SU-DHL-6 (cell line): ENCODE results near the gene VPS35.

ENCODE experiments used
- H2AFZ ChIP-seq: fragments of 200-600 bp; sonication (generic); 2 replicates; pipeline ENCODE4 v1.6.1; 2014; ENCODE audit warnings: low read depth, mild to moderate bottlenecking, moderate library complexity, mixed read lengths, antibody characterized with exemption, low read length; ENCODE audit not compliant: severe bottlenecking
- H3F3A ChIP-seq: fragments of 200-600 bp; shearing (Covaris generic); 2 replicates; pipeline ENCODE4 v1.6.0; 2016; ENCODE audit warnings: antibody characterized with exemption, mild to moderate bottlenecking; ENCODE audit not compliant: insufficient read depth
- H3K27ac ChIP-seq: fragments of 200-600 bp; sonication (generic); 2 replicates; pipeline ENCODE4 v1.5.1; 2016; ENCODE audit warnings: low read depth, mild to moderate bottlenecking, low read length, moderate library complexity, mixed read lengths
- H3K27me3 ChIP-seq: fragments of 200-600 bp; sonication (generic), shearing (Covaris generic); 2 replicates; pipeline ENCODE4 v1.6.0; 2014; ENCODE audit warnings: mild to moderate bottlenecking, low read length
- H3K36me3 ChIP-seq: fragments of 200-600 bp; sonication (generic); 2 replicates; pipeline ENCODE4 v1.6.1; 2014; ENCODE audit warnings: mild to moderate bottlenecking, low read length, mixed read lengths
- H3K4me2 ChIP-seq: fragments of 300-600, 200-600 bp; shearing (Covaris generic), sonication (generic); 2 replicates; pipeline ENCODE4 v1.6.0; 2014; ENCODE audit warnings: low read length, low read depth, mild to moderate bottlenecking; ENCODE audit not compliant: poor library complexity, severe bottlenecking
- H3K4me3 ChIP-seq: fragments of 200-600 bp; sonication (generic); 2 replicates; pipeline ENCODE4 v1.5.1; 2014; ENCODE audit warnings: antibody characterized with exemption, low read length, mild to moderate bottlenecking, mixed read lengths; ENCODE audit not compliant: insufficient read depth, poor library complexity, severe bottlenecking
- H3K79me2 ChIP-seq: fragments of 200-600 bp; sonication (generic); 2 replicates; pipeline ENCODE4 v1.6.1; 2014; ENCODE audit warnings: mild to moderate bottlenecking, low read length, moderate library complexity; ENCODE audit not compliant: insufficient read depth
- H3K9ac ChIP-seq: fragments of 200-600 bp; sonication (generic); 2 replicates; pipeline ENCODE4 v1.7.0; 2014; ENCODE audit warnings: mild to moderate bottlenecking, low read length
- H3K9me2 ChIP-seq: fragments of 200-600 bp; sonication (generic); replicated peaks from 2 replicates; pipeline ENCODE4 v1.6.1; 2014; ENCODE audit warnings: low read length; ENCODE audit not compliant: insufficient read depth
- H3K9me3 ChIP-seq: fragments of 200-600 bp; sonication (generic); 2 replicates; pipeline ENCODE4 v1.6.1; 2014; ENCODE audit warnings: low read length, mixed read lengths; ENCODE audit not compliant: insufficient read depth
- H4K20me1 ChIP-seq: fragments of 200-600 bp; sonication (generic); 2 replicates; pipeline ENCODE4 v1.6.1; 2014; ENCODE audit warnings: low read depth, mild to moderate bottlenecking, antibody characterized with exemption, low read length, moderate library complexity, mixed read lengths
- EZH2phosphoT487 ChIP-seq: fragments of 200-600 bp; sonication (generic), shearing (Covaris generic); conservative IDR thresholded peaks from 2 replicates; pipeline ENCODE4 v1.6.1; 2018; ENCODE audit warnings: mild to moderate bottlenecking, antibody characterized with exemption, low read length, moderate library complexity, mixed read lengths
- TF ChIP-seq, protein P1 (sequence below): fragments of 200-600 bp; sonication (generic); IDR thresholded peaks from one replicate; pipeline ENCODE4 v1.5.1; 2017; ENCODE audit warnings: antibody characterized with exemption, mild to moderate bottlenecking, low read length, moderate library complexity; ENCODE audit not compliant: insufficient read depth, poor library complexity, severe bottlenecking

Gene VPS35

GRCh38 chr16:46696957-46697356 is 8.0 kb upstream of the VPS35 start:
- Histone ChIP-seq H3K4me3 (no peak overlapping the region), H3K9me2 (no peaks in the 10 kb centered on the region), H3K9ac (no peak overlapping the region), H3K27me3 (no peaks in the 10 kb centered on the region), H3F3A (peaks cover 17% of the 10 kb centered on the region), H3K27ac (no peak overlapping the region), H3K4me2 (no peak overlapping the region), H3K9me3 (no peaks in the 10 kb centered on the region), H2AFZ (no peak overlapping the region), H3K79me2 (peaks cover 5% of the 10 kb centered on the region), H4K20me1 (peaks cover 4% of the 10 kb centered on the region; the same call in 1 of the 2 replicates), H3K36me3 (peaks cover 50% of the 10 kb centered on the region)
- TF ChIP-seq EZH2phosphoT487: no peak
- TF ChIP-seq, protein P1, sequence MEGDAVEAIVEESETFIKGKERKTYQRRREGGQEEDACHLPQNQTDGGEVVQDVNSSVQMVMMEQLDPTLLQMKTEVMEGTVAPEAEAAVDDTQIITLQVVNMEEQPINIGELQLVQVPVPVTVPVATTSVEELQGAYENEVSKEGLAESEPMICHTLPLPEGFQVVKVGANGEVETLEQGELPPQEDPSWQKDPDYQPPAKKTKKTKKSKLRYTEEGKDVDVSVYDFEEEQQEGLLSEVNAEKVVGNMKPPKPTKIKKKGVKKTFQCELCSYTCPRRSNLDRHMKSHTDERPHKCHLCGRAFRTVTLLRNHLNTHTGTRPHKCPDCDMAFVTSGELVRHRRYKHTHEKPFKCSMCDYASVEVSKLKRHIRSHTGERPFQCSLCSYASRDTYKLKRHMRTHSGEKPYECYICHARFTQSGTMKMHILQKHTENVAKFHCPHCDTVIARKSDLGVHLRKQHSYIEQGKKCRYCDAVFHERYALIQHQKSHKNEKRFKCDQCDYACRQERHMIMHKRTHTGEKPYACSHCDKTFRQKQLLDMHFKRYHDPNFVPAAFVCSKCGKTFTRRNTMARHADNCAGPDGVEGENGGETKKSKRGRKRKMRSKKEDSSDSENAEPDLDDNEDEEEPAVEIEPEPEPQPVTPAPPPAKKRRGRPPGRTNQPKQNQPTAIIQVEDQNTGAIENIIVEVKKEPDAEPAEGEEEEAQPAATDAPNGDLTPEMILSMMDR: no peak

GRCh38 chr16:46695937-46696336 is 7.0 kb upstream of the VPS35 start:
- Histone ChIP-seq H4K20me1 (peaks cover 10% of the 10 kb centered on the region; the same call in 1 of the 2 replicates), H3K27me3 (no peaks in the 10 kb centered on the region), H3K9me3 (no peaks in the 10 kb centered on the region), H3K27ac (no peak overlapping the region), H3K9ac (no peak overlapping the region), H3K4me3 (no peak overlapping the region), H3K4me2 (no peak overlapping the region), H2AFZ (no peak overlapping the region), H3F3A (peaks cover 18% of the 10 kb centered on the region), H3K79me2 (peaks cover 16% of the 10 kb centered on the region), H3K36me3 (peaks cover 60% of the 10 kb centered on the region), H3K9me2 (no peaks in the 10 kb centered on the region)
- TF ChIP-seq, protein P1: no peak
- TF ChIP-seq EZH2phosphoT487: no peak

GRCh38 chr16:46693598-46693997 is 4.6 kb upstream of the VPS35 start:
- peaks cover 11% of the 10 kb centered on the region; the same call in 1 of the 2 replicates for H4K20me1 ChIP-seq
- peaks cover 31% of the 10 kb centered on the region for H3K79me2 ChIP-seq
- H3F3A ChIP-seq: peaks cover 13% of the 10 kb centered on the region
- H3K27me3 ChIP-seq: no peaks in the 10 kb centered on the region
- H3K9me2 ChIP-seq: no peaks in the 10 kb centered on the region
- H3K9me3 ChIP-seq: no peaks in the 10 kb centered on the region
- TF ChIP-seq, protein P1: no peak
- no peak for TF ChIP-seq EZH2phosphoT487
- no peak overlapping the region for H3K27ac ChIP-seq
- H2AFZ ChIP-seq: no peak overlapping the region
- H3K9ac ChIP-seq: no peak overlapping the region
- no peak overlapping the region for H3K4me2 ChIP-seq
- no peak overlapping the region for H3K4me3 ChIP-seq
- H3K36me3 ChIP-seq: peaks cover 55% of the 10 kb centered on the region
